ENCODE data around the gene PMAIP1. TPM values are rescaled to one million over a fixed set of nuclear protein-coding genes. Genes with fewer than 3 reads are reported as not detected.

Gene PMAIP1
- polyA plus RNA-seq, 1 donor (not counting 4 experiments of a cell fraction or from before 2014, with no cell fraction given): 49.1 TPM

- dilution Hi-C loops (cut with MboI; ENCODE audit: extremely low pct_ligation_motif_present, low sequenced_read_pairs): no loop called here
- FAIRE-seq: no peak
- Histone ChIP-seq H3K79me2 (ENCODE audit: control insufficient read depth, insufficient read depth, low read length) (peaks cover 37% of the 10 kb centered on the region), H4K20me1 (ENCODE audit: control insufficient read depth, extremely low read depth, insufficient read depth, low read length) (no peaks in the 10 kb centered on the region), H3K27me3 (ENCODE audit: control insufficient read depth, extremely low read depth, insufficient read depth, low read length) (no peaks in the 10 kb centered on the region), H3K4me3 (ENCODE audit: control insufficient read depth in 2 of 3, extremely low read depth in 1 of 3, insufficient read depth in 2 of 3, low read depth in 1 of 3, low read length in 3 of 3) (peak overlapping the region; percentile 80 to 92 (median 88)), H3K27ac (ENCODE audit: control insufficient read depth, insufficient read depth, low read length) (peak overlapping the region; percentile 92), H3K4me1 (ENCODE audit: control insufficient read depth, extremely low read depth, insufficient read depth, low read length) (peaks cover 37% of the 10 kb centered on the region), H3K4me2 (ENCODE audit: control insufficient read depth, extremely low read depth, insufficient read depth, low read depth, low read length) (peak overlapping the region; percentile 72), H3K9me1 (ENCODE audit: control insufficient read depth, extremely low read depth, insufficient read depth, low read length) (no peaks in the 10 kb centered on the region), H3K36me3 (ENCODE audit: control insufficient read depth in 2 of 2, extremely low read depth in 1 of 2, insufficient read depth in 2 of 2, low read length in 2 of 2) (no peaks in the 10 kb centered on the region), H3K9ac (ENCODE audit: control insufficient read depth, extremely low read depth, insufficient read depth, low read length) (peak overlapping the region; percentile 97), H2AFZ (ENCODE audit: control insufficient read depth, low read length) (no peak overlapping the region), H3K9me3 (ENCODE audit: control insufficient read depth, low read depth, low read length) (no peaks in the 10 kb centered on the region)
- DNase-seq (ENCODE audit: low read depth, low spot score): no peak
- TF ChIP-seq CTCF (optimal IDR thresholded peaks at IDR 0.05 in 1 of 3, IDR thresholded peaks at IDR 0.05 in 1 of 3, conservative IDR thresholded peaks at IDR 0.05 in 1 of 3; ENCODE audit: extremely low read depth in 1 of 3, insufficient read depth in 2 of 3, low read length in 3 of 3) (no peak), EZH2 (IDR thresholded peaks at IDR 0.05; ENCODE audit: low read length) (no peak)
Measured at GRCh38 chr18:59900222-59901128, 679 bp downstream of the PMAIP1 start.

GRCh38 chr18:59902131-59902992 lies 2.6 kb downstream of the PMAIP1 start:
- TF ChIP-seq CTCF (optimal IDR thresholded peaks at IDR 0.05 in 1 of 3, IDR thresholded peaks at IDR 0.05 in 1 of 3, conservative IDR thresholded peaks at IDR 0.05 in 1 of 3; ENCODE audit: extremely low read depth in 1 of 3, insufficient read depth in 2 of 3, low read length in 3 of 3) (no peak), EZH2 (IDR thresholded peaks at IDR 0.05; ENCODE audit: low read length) (no peak)
- no peaks in the 10 kb centered on the region for H3K36me3 ChIP-seq (ENCODE audit: control insufficient read depth in 2 of 2, extremely low read depth in 1 of 2, insufficient read depth in 2 of 2, low read length in 2 of 2)
- FAIRE-seq (peak; percentile 74), DNase-seq (ENCODE audit: low read depth, low spot score) (no peak)
- no peaks in the 10 kb centered on the region for H3K27me3 ChIP-seq (ENCODE audit: control insufficient read depth, extremely low read depth, insufficient read depth, low read length)
- peak overlapping the region; percentile 72 for H3K4me2 ChIP-seq (ENCODE audit: control insufficient read depth, extremely low read depth, insufficient read depth, low read depth, low read length)
- H3K27ac ChIP-seq (ENCODE audit: control insufficient read depth, insufficient read depth, low read length): peak overlapping the region; percentile 92
- peaks cover 37% of the 10 kb centered on the region for H3K79me2 ChIP-seq (ENCODE audit: control insufficient read depth, insufficient read depth, low read length)
- dilution Hi-C loops (cut with MboI; ENCODE audit: extremely low pct_ligation_motif_present, low sequenced_read_pairs): no loop called here
- H3K4me1 ChIP-seq (ENCODE audit: control insufficient read depth, extremely low read depth, insufficient read depth, low read length): peaks cover 37% of the 10 kb centered on the region
- no peaks in the 10 kb centered on the region for H3K9me1 ChIP-seq (ENCODE audit: control insufficient read depth, extremely low read depth, insufficient read depth, low read length)
- H3K9me3 ChIP-seq (ENCODE audit: control insufficient read depth, low read depth, low read length): no peaks in the 10 kb centered on the region
- no peak overlapping the region for H2AFZ ChIP-seq (ENCODE audit: control insufficient read depth, low read length)
- peak overlapping the region; percentile 80 to 92 (median 88) for H3K4me3 ChIP-seq (ENCODE audit: control insufficient read depth in 2 of 3, extremely low read depth in 1 of 3, insufficient read depth in 2 of 3, low read depth in 1 of 3, low read length in 3 of 3)
- H3K9ac ChIP-seq (ENCODE audit: control insufficient read depth, extremely low read depth, insufficient read depth, low read length): peak overlapping the region; percentile 97
- no peaks in the 10 kb centered on the region for H4K20me1 ChIP-seq (ENCODE audit: control insufficient read depth, extremely low read depth, insufficient read depth, low read length)
